HG03571 (cell line): ENCODE data around the gene TPX2.

Experiments used
- ATAC-seq: cut with Tn5 transposase; IDR thresholded peaks from one replicate; pipeline ENCODE4 v1.9.1; 2021; ENCODE audit not compliant: unreplicated experiment

Gene TPX2

DNA sequence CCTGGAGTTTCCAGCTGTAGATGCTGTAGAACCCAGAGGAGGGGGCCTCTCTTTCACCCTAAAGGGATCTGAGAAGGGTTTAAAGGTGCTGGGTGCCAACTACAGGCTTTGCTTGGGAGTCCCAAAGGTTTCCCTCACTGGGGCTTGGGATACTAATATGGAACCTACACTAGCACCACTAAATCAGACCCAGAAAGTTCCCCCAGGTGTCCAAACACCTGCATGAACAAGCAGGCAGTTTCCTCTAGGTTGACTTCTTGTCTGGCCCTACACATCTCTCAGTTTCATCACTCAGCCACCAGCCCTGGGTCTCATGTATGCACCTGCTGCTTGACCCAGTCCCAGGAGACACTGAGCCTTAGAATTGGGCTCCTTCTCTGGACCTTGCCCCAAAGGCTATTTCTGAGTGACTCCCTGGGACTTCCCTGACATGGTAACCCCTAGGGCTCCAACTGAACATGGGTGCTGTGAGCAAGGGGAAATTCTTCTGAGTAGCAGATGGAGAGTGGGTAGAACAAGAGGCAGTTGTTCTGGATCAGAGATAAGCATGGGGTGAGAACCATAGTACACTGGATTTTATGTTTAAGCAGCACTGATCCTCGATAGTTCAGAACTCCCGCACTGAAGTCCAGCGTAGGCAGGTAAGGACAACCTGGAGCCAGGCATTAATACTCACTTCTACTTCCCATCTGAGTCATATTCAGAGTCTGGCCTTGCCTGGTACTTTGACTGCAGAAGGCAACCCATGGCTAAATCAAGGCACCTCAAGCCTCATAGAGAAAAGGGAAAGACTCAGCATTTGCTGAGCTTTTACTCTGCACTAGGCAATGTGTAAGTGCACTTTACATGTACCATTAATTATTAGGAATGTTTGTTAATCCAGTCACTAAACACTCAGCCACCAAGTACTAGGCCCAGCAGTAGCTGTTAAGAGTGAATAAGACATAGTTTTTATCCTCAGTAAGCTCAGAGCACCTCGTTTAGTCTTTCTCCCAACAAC lies 33.2 kb upstream of the TPX2 start:
- peak; percentile 79 for ATAC-seq

DNA sequence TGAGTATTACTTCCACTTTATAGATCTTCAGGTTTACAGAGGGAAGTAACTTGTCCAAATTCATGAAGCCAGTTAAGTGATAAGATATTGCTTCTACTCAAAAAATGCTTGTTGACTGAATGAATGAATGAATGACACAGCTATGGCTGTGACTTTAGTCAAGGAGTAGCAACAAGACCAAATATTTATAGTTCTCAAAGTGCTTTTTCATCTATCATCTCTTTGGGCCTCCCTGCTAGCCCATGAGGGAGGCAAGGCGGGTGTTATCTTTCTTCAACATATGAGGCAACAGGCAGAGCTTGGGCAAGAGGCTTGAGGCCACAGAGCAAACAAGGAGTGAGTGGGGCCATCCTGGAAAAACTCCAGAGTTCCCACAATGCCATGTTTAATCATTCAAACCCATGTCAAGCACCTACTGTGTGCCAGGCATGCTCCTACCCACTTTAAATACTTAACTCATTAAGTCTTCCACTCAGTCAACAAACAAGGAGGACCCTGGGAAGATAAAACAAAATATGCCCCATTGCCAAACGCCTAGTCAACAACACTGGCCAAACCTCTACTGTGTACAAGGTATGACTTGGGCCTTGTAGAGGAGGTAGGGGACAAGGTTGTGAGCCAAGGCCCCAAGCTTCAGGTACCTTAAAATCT lies 32.4 kb upstream of the TPX2 start:
- ATAC-seq, result no peak

DNA sequence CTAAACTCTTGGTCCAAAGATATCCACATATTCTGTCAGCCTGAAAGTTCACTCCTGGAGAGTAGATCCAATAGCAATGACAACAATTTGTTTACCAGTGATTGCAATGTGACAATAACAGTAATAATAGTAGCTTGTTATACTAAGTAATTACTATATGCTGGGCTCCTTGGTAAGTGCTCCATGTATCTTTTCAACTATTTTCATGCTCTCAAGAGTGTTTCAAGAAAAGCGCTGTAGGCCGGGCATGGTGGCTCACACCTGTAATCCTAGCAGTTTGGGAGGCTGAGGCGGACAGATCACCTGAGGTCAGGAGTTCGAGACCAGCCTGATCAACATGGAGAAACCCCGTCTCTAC lies 31.9 kb upstream of the TPX2 start:
- no peak for ATAC-seq

DNA sequence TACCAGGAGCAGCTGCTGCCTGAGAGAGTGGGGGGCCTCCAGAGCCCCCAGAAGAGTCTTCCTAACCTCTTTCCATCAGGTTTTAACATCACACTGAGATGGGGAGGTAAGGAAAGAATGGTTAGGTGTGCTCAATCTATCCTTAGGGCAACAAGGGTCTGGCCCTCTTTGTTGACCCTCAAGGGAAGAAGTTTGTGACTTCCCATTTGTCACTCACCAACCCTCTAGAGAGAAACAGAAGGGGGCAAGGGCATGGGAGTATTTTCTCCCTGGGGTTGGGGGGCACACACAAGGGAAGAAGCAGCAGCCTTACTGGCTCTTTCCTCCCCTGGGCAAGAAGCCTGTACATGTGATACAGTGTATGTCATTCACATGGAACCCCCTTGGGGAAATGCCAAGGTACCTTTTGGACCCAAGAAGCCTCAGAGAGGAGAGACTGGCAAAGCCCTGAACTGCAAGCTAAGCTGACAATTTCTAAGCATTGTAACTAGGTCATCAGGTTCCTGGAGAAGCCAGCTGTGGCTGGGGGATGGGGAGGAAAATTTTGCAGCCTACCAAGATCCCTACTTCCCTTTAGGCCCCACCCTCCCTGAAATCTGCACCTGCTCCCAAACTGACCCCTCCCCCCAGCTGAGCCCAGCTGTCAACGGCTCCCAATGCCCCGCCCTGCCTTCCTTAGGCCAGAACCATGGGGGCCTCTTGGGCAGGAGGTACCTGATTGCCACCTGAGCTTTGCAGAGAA lies 30.9 kb upstream of the TPX2 start:
- no peak for ATAC-seq

DNA sequence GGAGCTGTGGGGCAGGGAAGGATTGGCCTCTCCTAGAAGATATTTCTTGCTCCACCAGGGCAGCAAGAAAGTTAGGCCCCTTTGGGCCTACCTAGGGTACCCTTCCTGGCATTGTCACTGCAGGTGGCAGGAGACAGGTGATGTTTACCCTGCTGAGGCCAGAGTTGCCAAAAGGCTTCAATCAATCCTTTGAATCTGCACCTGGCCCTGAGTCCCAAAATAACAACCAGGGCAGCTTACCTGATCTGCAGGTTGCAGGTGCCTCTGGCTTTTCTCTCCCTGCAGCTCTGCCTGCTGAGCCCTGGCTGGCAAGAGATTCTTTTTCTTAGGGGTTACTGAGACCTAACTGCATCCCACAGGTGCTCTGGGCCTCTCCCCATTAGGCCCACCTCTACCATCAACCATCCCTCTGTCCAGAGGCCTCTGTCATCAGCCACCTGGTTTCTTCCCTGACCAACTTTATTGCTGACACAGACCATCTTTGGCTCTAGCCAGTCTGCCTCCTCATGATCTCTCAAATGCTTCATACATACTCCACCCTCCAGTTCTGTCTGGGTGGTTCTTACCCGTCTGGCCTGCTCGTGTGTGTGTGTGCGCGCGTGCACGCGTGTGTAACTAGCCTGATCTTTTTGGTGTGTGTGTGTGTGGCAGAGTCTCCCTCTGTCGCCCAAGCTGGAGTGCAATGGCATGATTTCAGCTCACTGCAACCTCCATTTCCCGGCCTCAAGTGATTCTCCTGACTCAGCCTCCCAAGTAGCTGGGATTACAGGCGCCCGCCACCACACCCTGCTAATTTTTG lies 30.2 kb upstream of the TPX2 start:
- ATAC-seq, result no peak

DNA sequence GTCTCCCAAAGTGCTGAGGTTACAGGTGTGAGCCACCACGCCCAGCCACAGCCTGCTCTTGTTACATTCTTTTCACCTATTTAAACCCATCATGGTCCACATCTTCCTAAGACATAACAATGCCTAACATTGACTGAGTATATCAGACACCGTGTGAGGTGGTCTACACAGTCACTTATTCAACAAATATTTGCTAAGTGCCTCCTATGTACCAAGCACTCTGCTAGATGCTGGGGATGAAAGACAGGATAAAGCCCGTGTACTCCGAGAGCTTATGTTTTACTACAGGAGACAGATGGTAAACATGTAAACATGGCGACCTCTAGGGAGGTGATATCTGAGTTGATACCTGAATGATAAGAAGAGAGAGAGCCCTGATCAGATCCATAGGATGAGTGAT lies 29.2 kb upstream of the TPX2 start:
- no peak for ATAC-seq

DNA sequence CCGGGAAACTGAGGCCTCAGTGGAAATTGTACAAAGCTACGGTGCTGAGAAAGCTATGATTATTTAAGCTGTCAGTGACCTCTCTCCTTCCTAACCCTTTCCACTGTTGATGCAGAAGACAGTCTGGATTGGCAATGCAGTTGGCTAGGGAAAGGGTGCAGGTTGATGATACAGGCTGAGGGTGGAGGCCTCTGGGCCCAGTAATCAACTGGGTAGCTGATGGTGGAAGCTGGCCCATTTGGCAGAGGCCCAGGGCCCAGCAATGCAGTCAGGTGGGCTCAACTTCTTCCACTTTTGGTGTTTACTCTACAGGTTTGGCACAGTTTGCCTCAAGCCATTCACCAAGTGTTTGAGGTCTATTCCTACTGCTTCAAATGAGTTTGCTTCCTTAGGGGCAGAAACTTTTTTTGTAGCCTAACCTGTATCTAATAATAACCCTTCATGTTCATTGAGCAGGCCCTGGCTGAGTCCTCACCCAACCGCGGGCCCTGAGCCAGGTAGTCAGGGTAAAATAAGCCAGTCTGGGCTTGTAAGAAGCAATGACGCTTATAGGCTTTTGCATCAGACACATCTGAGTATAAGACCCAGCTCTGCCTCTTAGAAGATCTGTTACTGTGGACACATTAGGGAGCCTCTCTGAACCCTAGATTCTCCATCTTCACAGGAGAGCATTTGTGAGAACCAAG lies 28.5 kb upstream of the TPX2 start:
- ATAC-seq, result no peak

DNA sequence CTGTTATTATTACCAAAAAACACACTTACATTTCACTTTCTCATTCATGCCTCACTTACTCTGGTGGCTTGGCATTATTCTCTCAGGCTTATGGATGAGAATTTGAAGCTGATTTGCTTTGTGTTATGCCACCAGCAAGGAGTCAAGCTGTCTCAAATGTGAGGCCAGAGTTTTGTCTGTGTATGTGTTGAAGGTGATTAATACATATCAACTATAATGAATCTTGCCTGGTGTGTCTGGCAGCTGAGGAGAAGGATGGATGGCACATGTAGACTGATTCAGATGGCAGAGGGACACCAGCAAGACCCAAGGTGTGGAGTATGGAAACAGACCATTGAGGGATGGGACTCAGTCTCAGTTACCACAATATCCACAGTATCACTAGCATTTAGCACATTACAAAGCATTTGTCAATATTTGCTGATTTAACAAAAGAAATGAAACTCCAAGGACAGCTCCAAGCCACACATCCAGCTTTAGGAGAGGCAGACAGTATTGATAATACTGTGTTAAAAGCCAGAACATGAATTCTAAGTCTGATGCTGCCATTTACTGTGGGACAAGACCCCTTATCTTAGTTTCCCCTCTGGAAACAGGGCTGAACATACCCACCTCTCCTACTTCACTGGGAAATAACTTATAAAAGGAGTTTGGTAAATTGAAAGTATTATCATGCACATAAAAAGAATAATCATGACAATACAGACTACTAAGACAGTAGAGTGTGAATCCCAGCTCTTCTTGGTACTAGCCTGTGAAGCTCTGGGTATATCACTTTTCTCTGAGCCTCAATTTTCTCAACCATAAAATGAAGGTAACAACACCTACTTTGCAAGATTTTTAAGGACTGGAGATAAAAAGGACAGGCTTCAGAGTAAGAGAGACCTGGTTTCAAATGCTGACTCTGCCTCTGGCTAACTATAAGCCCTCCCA lies 27.6 kb upstream of the TPX2 start:
- no peak for ATAC-seq

DNA sequence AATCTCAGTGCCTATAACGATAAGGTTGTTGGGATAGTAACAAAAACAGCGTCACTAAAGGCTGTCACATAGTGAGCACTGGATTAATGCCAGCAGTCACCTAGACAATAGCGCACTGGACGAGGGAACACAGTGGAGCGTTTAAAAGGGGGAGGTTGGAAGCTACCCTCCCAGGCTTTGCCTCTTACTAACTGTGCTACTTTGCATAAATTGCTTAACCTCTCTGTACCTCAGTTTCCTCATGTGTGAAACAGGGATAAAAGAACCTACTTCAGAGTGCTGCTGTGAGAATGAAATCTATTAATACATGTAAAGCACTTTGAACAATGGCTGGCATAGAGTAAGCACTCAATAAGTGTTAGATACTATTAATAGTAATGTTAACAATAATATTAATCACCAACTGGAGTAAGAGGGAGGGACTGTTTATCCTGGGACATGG lies 27.0 kb upstream of the TPX2 start:
- ATAC-seq, result no peak

DNA sequence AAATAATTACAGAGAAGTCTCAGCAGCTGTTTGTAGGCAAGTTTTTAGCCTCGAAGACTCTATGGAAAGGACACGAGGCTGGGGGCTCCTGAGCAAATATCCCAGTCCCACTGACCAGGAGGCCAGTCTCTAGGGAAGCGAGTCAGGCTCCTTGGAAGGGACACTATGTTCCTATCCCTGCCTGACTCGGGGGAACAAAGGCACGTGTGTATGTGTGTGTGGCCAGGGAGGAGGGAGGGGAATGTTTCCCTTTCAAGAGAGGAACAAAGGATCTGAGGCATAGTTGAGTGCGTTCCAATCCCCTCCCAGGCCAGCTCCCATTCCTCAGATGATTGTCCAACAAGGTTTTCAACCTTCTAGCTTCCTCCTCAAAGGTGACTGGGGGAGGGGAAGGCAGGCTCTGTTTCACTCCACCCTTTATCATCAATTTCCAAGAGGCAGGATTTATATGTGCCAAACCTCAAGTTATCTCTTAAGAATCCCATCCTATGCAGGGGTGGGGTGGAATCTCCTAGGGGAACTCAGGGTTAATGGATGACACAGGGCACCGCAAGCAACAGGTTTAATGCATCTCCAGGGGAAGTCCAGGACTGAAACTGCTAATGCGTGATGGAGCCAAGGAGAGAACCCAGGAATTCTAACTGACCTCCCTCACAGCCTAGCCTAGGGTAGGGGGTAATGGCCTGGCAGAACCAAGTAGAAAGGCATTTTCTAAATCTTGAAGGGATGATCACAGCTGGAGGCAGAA lies 26.4 kb upstream of the TPX2 start:
- ATAC-seq, result no peak

DNA sequence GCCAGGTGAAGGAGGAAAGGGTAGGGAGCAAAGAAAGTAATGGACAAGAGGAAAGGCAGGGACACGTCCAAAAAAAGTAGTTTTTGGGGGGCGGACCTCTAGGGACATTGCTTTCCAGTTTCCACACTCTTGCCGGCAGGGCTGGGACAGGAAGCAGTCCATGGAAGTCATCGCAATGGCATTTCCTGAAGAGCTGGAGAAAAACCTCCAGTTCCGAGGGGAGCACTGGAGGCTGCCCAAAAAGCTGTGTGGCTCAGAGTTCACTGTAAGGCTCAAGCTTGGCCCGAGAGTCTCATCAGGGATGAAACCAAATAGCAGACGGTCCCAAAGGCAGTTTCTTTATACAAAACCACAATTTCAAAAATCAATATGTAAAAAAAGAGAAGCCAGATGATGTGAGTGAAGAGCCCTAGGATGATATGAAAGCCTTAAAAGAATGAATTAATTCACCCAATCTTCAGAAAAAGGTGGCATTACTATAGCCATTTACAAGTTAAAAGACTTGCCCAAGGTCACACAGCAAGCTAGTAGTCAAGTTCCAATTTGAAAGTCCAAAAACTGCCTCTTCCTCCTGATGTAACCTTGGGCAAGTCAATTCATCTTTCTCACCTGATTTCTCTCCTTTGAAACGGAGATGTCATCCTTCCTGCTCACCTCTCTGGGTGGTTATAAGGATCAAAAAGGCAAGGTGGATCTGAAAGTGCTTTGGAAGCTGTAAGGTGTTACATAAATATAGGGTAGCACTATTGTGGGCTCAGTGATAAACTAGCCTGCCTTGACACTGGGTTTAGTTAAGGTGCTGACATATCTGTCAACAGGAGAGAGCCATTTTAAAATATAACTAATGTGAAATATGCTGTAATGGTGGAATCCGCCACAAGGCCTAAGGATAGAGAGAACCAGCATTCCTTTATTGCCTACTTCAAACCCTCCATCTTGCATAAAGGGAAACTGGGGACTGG lies 25.5 kb upstream of the TPX2 start:
- ATAC-seq, result no peak

DNA sequence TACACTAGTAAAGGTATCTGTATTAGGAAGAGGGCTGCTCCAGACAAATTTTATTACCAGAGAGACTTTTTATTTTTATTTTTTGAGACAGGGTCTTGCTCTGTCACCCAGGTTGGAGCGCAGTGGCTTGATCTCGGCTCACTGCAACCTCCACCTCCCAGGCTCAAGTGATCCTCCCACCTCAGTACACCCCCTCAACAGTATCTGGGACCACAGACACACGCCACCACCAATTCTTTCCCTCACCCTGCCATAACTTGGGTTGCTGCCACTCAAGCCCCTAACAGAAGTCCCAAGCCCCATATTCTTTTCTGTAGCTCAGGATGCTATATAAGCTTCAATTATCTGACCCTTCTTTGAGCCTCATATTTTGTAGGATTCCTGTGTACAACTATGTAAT lies 23.3 kb upstream of the TPX2 start:
- ATAC-seq, result no peak

DNA sequence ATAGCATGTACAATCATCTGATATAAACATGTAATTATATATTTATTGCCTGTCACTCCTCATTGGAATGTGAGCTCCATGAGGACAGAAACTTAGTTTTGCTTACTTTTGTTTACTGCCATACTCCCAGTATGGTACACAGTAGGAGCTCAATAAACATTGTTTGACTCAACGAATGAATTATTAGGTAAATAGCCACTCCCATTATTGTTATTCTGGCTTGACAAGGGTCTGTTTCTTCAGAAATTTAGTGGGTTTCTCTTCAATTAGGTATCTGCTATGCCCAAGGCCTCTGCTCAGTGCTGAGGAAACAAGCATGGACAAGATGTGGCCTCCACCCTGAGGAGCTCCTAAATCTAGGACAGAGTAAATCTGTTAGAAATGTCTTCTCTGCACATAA lies 22.7 kb upstream of the TPX2 start:
- no peak for ATAC-seq

DNA sequence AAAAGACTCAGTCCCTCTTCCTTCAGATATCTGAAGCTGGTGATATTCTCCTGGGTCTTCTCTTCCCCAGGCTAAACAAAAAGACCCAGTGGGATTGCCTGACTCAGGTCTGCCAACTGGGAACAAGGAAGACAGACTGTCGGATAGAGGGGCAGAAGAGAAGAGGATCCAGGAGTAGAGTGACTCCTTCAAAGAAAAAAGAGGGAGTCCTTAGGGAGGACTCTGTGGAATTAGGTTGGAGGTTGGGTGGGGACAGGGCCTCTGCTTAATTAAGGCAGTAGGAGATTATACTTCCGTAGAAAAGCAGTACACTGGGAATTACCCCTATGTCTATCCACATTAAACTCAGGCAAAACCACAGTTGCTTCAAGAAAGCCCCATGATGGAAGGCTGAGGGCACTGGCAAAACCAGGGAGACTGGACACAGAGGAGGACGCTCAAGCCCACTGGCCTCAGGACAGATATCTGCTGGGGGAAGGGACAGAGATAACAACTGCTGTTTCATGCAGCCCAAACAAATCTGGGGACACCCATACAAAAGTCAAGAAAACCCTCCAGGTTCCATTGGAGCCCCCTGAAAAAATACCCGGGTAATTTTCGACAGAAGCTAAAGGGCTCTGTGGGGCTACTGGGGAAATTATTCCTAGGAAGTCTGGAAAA lies 22.1 kb upstream of the TPX2 start:
- ATAC-seq, result no peak

DNA sequence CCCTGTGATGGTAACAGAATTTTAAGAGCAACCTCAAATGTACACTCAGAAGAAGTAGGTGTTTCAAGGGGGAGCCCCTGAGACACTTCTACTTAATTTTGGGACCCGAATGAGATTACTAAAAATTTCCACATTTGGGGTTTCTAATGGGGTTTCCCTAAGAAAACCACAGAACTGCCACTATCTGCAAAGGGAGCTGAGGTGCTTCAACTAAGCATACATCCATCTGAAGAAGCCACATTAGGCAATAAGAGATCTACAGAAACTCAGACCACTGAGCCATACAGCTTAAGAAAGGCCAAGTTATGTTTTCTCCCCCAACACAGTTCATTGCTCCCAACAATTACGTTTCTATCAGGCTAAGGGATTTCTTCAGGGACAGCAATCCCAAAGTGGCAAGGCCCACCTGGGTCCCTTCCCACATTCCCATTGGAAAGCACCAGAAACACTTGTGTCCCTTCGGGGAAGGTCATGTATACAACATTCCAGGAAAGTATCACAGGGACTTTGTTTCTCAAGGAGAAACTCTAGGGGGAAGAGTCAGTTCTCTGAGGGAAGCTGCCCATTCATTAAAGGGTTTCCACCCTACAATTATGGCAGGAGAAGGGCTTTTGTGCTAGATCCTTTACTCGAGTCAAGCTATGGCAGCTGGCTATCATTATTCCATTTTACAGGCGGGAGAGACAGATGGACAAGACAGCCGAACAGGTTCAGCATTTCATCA lies 21.4 kb upstream of the TPX2 start:
- ATAC-seq, result no peak

DNA sequence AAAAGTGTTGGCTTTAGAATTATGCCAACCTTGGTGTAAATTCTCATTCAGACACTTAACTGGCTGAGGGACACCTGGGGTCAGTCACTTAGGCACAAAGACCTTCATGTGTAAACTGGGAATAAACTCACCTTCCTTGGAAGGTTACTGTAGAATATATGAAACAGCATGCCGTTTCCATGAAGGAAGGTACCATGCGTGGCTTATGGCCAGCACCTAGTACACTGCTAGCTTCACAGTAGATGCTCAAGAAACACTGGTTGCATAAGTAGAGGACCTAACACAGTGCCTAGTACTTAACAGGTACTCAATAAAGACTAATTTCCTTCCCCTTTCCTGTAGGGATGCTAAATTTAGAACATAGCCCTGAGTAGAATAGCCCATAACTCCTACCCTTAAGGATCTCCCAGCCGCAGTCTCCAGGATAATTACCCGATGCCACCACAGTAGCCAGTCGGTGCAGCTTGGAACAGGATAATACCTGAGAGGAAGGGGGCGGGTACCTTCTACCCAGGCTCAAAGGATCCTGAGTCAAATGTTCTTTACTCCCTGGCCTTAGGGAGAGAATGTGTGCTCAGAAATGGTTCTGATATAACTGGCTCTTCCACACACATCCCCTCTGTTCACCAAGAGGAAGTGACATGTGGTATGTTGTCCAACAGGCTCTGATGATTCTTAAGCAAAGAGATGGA lies 20.0 kb upstream of the TPX2 start:
- no peak for ATAC-seq
